HFF-Myc (cell line): ENCODE data around the gene DHX8.

ENCODE experiments used
- DNase-seq: peaks from one replicate; pipeline ENCODE4 v3.0.0-alpha.2; 2011; ENCODE audit warnings: low read depth; ENCODE audit errors: extremely low read depth
- H3K4me3 ChIP-seq: replicated peaks from 2 replicates; pipeline ENCODE4 v1.5.1; 2011; ENCODE audit warnings: low read depth, mild to moderate bottlenecking, control low read depth, low read length
- CTCF ChIP-seq: IDR thresholded peaks from 2 replicates; pipeline ENCODE4 v1.5.1; 2012; ENCODE audit warnings: mild to moderate bottlenecking, low read depth, low read length, control low read depth; ENCODE audit errors: missing control alignments

The DHX8 gene

DNA sequence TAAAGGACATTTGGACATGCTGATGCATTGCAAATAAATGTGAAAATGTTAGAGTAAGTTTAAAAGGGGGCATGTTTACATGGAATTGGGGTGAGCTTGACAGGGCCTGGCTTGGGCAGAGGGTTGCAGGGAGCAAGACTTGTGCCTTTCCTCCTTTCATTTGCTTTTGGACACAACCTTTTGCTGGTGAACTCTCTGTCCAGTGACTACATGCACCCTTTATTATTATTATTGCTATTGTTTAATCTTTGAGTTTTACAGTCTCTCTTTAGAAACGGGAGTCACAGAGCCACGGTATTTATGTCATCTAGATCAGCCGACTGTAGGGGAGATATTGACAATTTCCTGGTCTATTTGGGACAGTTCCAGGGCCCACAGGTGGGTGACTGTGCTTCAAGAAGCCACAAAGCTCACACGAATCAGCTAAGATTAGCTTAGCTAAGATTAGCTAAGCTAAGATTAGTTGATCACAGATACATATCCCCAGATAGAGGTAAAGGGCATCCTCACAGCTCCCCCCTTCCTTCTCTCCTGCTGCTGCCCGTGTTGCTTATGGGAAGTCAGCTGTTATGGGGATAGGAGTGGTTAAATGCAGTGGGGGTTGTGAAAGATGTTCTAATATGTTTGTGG is 91.2 kb downstream of the DHX8 start:
- no peak for DNase-seq
- no peak overlapping the region for H3K4me3 ChIP-seq
- TF ChIP-seq CTCF, result no peak
